Lower lobe of right lung (tissue), 2 donors: Measurements from ENCODE around the gene SLC7A6. TPM values are rescaled to one million over a fixed set of nuclear protein-coding genes. Genes with fewer than 3 reads are reported as not detected.

Experiments
- ATAC-seq, 2 donors: fragments of 200-7000 bp; cut with Tn5 transposase; one replicate each; pipeline ENCODE4 v1.9.1; 2020 to 2022; ENCODE audit warnings: mild to moderate bottlenecking in 2 of 2, moderate library complexity in 2 of 2
- DNase-seq: peaks from one replicate; pipeline ENCODE4 v3.0.0-alpha.2; 2020
- H3K27ac ChIP-seq: fragments of 200-600 bp; one replicate; pipeline ENCODE4 v1.8.0; 2022
- H3K27me3 ChIP-seq: fragments of 200-600 bp; one replicate; pipeline ENCODE4 v1.8.0; 2022; ENCODE audit warnings: low read depth
- H3K36me3 ChIP-seq: fragments of 200-600 bp; one replicate; pipeline ENCODE4 v1.8.0; 2022; ENCODE audit warnings: mild to moderate bottlenecking
- H3K4me1 ChIP-seq: fragments of 200-600 bp; one replicate; pipeline ENCODE4 v1.8.0; 2022
- H3K4me3 ChIP-seq: fragments of 200-600 bp; one replicate; pipeline ENCODE4 v1.8.0; 2022; ENCODE audit warnings: mild to moderate bottlenecking
- H3K9me3 ChIP-seq: fragments of 200-600 bp; one replicate; pipeline ENCODE4 v1.8.0; 2022
- intact Hi-C: fragments of 100-400 bp; cut with DNase I; formaldehyde crosslinking; loops from one replicate; pipeline ENCODE4 v1.11.0; 2022
- total RNA-seq: library from RNA; stranded (reverse); fragmentation: NEBNext Ultra II Directional; extraction: Animal tissue kit (Norgen Biotek cat#: 25700); gene quantifications from one replicate; pipeline ENCODE4 v1.2.1, GENCODE V29; 2021
- TF ChIP-seq, protein P1 (sequence below): fragments of 200-600 bp; IDR thresholded peaks from one replicate; pipeline ENCODE4 v1.8.0; 2022; ENCODE audit warnings: antibody characterized with exemption, mild to moderate bottlenecking
- donor health status: DM: no; HTN: yes; CAD: no; lungs with severe emphysema.

Gene SLC7A6
- total RNA-seq, 1 donor from 2014 or later, result 47.1 TPM

DNA sequence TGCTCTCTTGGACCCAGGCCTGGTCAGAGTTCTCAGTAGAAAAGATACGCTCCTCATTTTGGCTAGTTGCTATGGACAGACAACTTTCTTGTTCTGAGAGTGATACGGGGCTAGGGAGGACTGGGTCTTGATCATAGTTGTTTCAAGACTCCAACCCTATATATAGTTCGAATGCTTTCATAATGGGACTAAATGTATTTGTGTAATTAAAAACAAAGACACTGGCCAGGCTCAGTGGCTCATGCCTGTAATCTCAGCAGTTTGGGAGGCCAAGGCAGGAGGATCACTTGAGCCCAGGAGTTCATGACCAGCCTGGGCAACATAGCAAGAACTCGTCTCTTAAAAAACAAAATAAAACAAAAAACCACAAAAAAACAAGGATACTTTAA lies 17.7 kb downstream of the SLC7A6 start:
- intact Hi-C loops, result no loop called here
- ATAC-seq (no peak), DNase-seq (no peak)
- peaks cover 50% of the 10 kb centered on the region for H3K4me1 ChIP-seq
- H3K27ac ChIP-seq, result no peak overlapping the region
- H3K36me3 ChIP-seq, result peaks cover 22% of the 10 kb centered on the region
- H3K27me3 ChIP-seq, result no peaks in the 10 kb centered on the region
- H3K9me3 ChIP-seq, result no peaks in the 10 kb centered on the region
- TF ChIP-seq, protein P1, sequence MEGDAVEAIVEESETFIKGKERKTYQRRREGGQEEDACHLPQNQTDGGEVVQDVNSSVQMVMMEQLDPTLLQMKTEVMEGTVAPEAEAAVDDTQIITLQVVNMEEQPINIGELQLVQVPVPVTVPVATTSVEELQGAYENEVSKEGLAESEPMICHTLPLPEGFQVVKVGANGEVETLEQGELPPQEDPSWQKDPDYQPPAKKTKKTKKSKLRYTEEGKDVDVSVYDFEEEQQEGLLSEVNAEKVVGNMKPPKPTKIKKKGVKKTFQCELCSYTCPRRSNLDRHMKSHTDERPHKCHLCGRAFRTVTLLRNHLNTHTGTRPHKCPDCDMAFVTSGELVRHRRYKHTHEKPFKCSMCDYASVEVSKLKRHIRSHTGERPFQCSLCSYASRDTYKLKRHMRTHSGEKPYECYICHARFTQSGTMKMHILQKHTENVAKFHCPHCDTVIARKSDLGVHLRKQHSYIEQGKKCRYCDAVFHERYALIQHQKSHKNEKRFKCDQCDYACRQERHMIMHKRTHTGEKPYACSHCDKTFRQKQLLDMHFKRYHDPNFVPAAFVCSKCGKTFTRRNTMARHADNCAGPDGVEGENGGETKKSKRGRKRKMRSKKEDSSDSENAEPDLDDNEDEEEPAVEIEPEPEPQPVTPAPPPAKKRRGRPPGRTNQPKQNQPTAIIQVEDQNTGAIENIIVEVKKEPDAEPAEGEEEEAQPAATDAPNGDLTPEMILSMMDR, result no peak
- no peak overlapping the region for H3K4me3 ChIP-seq

GRCh38 chr16:68283346-68283745 lies 19.0 kb downstream of the SLC7A6 start:
- TF ChIP-seq, protein P1, result no peak
- peaks cover 32% of the 10 kb centered on the region for H3K36me3 ChIP-seq
- no peaks in the 10 kb centered on the region for H3K9me3 ChIP-seq
- ATAC-seq, result no peak
- intact Hi-C loops, result no loop called here
- no peak overlapping the region for H3K4me3 ChIP-seq
- no peaks in the 10 kb centered on the region for H3K27me3 ChIP-seq
- DNase-seq, result no peak
- H3K4me1 ChIP-seq, result peaks cover 63% of the 10 kb centered on the region
- H3K27ac ChIP-seq, result peak overlapping the region; percentile 66

GRCh38 chr16:68283801-68284598 lies 19.7 kb downstream of the SLC7A6 start:
- Histone ChIP-seq H3K4me1 (peaks cover 66% of the 10 kb centered on the region), H3K9me3 (no peaks in the 10 kb centered on the region), H3K4me3 (no peak overlapping the region), H3K27me3 (no peaks in the 10 kb centered on the region), H3K36me3 (peaks cover 32% of the 10 kb centered on the region), H3K27ac (peak overlapping the region; percentile 66)
- DNase-seq (no peak), ATAC-seq (peak; percentile 37 to 60)
- TF ChIP-seq, protein P1, result no peak
- intact Hi-C loops, result no loop called here

DNA sequence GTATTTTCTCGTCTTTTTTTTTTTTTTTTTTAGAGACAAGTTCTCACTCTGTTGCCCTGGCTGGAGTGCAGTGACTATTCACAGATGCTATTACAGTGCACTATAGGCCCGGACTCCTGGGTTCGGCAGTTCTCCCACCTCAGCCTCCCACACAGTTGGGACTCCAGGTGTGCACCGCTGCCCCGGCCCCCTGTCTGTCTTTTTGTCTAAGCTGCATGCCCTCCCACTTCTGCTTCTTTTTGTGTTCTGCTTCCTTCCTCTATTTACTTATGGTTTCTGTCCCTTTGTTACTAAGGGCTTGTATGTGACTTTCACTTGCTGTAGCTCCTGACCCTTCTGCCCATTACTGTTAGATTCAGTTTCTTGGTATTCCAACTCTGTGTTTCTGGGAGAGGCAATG lies 20.5 kb downstream of the SLC7A6 start:
- TF ChIP-seq, protein P1, result no peak
- no peaks in the 10 kb centered on the region for H3K27me3 ChIP-seq
- no peaks in the 10 kb centered on the region for H3K9me3 ChIP-seq
- no peak overlapping the region for H3K4me3 ChIP-seq
- ATAC-seq (peak in 1 of 2 donors; percentile 45), DNase-seq (no peak)
- peak overlapping the region; percentile 66 for H3K27ac ChIP-seq
- H3K36me3 ChIP-seq, result peaks cover 34% of the 10 kb centered on the region
- H3K4me1 ChIP-seq, result peaks cover 67% of the 10 kb centered on the region
- intact Hi-C loops, result no loop called here

- Histone ChIP-seq H3K27me3 (no peaks in the 10 kb centered on the region), H3K36me3 (peaks cover 41% of the 10 kb centered on the region), H3K9me3 (no peaks in the 10 kb centered on the region), H3K4me3 (no peak overlapping the region), H3K27ac (peak overlapping the region; percentile 66), H3K4me1 (peaks cover 73% of the 10 kb centered on the region)
- DNase-seq (no peak), ATAC-seq (no peak)
- TF ChIP-seq, protein P1, result no peak
- intact Hi-C loops, result no loop called here
These were observed 21.4 kb downstream of the SLC7A6 start for GRCh38 chr16:68285683-68286082.
